Naive thymus-derived CD4-positive, alpha-beta T cell (primary cell): ENCODE results near the gene NTF3. TPM values are rescaled to one million over a fixed set of nuclear protein-coding genes. Genes with fewer than 3 reads are reported as not detected.

Source experiments
- ATAC-seq: fragments of 150-1000 bp; cut with Tn5 transposase; 2 replicates; pipeline ENCODE4 v1.10.0; 2021; ENCODE audit warnings: mild to moderate bottlenecking, moderate library complexity
- CTCF ChIA-PET: fragments of 350-600 bp; sonication (Branson Sonifier 250); formaldehyde crosslinking; loops from one replicate; lab custom pipeline; 2021; ENCODE audit warnings: antibody characterized with exemption; lab: Charles Lee
- POLR2A ChIA-PET: fragments of 350-600 bp; sonication (Branson Sonifier 250); formaldehyde crosslinking; loops from one replicate; lab custom pipeline; 2021; ENCODE audit warnings: antibody characterized with exemption, inconsistent platforms; lab: Charles Lee
- DNase-seq, 9 donors: peaks; one replicate each; pipeline versions ENCODE4 v3.0.0 to v3.0.0-alpha.2; 2020 to 2022; ENCODE audit warnings: mixed read lengths in 1 of 9
- H3K27ac ChIP-seq: one replicate; pipeline ENCODE4 v1.7.0; 2013; ENCODE audit warnings: mild to moderate bottlenecking, low read depth, low read length, moderate library complexity
- H3K27me3 ChIP-seq, 2 donors: one replicate each; pipeline ENCODE4 v1.7.0; 2013; ENCODE audit warnings: low read length in 2 of 2, mild to moderate bottlenecking in 2 of 2, moderate library complexity in 2 of 2; ENCODE audit not compliant: control insufficient read depth in 2 of 2, insufficient read depth in 2 of 2
- H3K36me3 ChIP-seq, 3 experiments: 1 replicate in 2 of 3; 2 replicates in 1 of 3; pipeline ENCODE4 v1.7.0; 2013; ENCODE audit warnings: low read length in 3 of 3, mild to moderate bottlenecking in 3 of 3, moderate library complexity in 1 of 3; ENCODE audit not compliant: insufficient read depth in 3 of 3, control insufficient read depth in 2 of 3
- H3K4me1 ChIP-seq, 2 donors: one replicate each; pipeline ENCODE4 v1.7.0; 2013; ENCODE audit warnings: low read length in 2 of 2, mild to moderate bottlenecking in 2 of 2, moderate library complexity in 1 of 2; ENCODE audit not compliant: control insufficient read depth in 2 of 2, insufficient read depth in 2 of 2
- H3K4me3 ChIP-seq: 2 replicates; pipeline ENCODE4 v1.7.0; 2013; ENCODE audit warnings: mild to moderate bottlenecking, low read length
- H3K9me3 ChIP-seq, 3 experiments: 1 replicate in 2 of 3; 2 replicates in 1 of 3; pipeline ENCODE4 v1.7.0; 2013; ENCODE audit warnings: low read length in 3 of 3; ENCODE audit not compliant: control insufficient read depth in 2 of 3
- H3K27ac Mint-ChIP-seq, 9 donors: one replicate each; pipeline ENCODE4 v1.8.0; 2020 to 2022; ENCODE audit warnings: mixed read lengths in 9 of 9, mild to moderate bottlenecking in 8 of 9, moderate library complexity in 5 of 9, inconsistent platforms in 2 of 9
- H3K27me3 Mint-ChIP-seq, 5 donors: one replicate each; pipeline ENCODE4 v1.8.0; 2021 to 2022; ENCODE audit warnings: mixed read lengths in 5 of 5, mild to moderate bottlenecking in 1 of 5
- H3K36me3 Mint-ChIP-seq, 5 donors: one replicate each; pipeline ENCODE4 v1.8.0; 2020 to 2022; ENCODE audit warnings: mixed read lengths in 5 of 5, mild to moderate bottlenecking in 3 of 5, inconsistent platforms in 1 of 5
- H3K4me1 Mint-ChIP-seq, 7 donors: one replicate each; pipeline ENCODE4 v1.8.0; 2020 to 2022; ENCODE audit warnings: mixed read lengths in 7 of 7, mild to moderate bottlenecking in 3 of 7, inconsistent platforms in 1 of 7
- H3K4me3 Mint-ChIP-seq, 10 donors: one replicate each; pipeline ENCODE4 v1.8.0; 2020 to 2022; ENCODE audit warnings: mild to moderate bottlenecking in 10 of 10, mixed read lengths in 10 of 10, moderate library complexity in 6 of 10, inconsistent platforms in 2 of 10
- H3K9me3 Mint-ChIP-seq, 11 donors: one replicate each; pipeline ENCODE4 v1.8.0; 2020 to 2022; ENCODE audit warnings: mixed read lengths in 11 of 11, mild to moderate bottlenecking in 4 of 11, inconsistent platforms in 1 of 11, moderate library complexity in 1 of 11
- intact Hi-C, 2 donors: fragments of 100-400 bp; cut with micrococcal nuclease; formaldehyde crosslinking; loops; one replicate each; pipeline ENCODE4 v1.15.1; 2023
- polyA plus RNA-seq, 2 donors: library from polyadenylated mRNA; unstranded; fragments of 300-500 nt; fragmentation: Illumina TruSeq; gene quantifications; one replicate each; pipeline ENCODE4 v1.2.3, GENCODE V29; 2021
- total RNA-seq, 6 experiments: library from RNA in 5 of 6; stranded (reverse) in 5 of 6; gene quantifications; 1 replicate in 5 of 6; 2 replicates in 1 of 6; pipeline ENCODE4 v1.2.3 and lab custom pipeline; 2021 to 2026

The NTF3 gene
- total and polyA plus RNA-seq, 7 experiments from 2014 or later, result not detected

DNA sequence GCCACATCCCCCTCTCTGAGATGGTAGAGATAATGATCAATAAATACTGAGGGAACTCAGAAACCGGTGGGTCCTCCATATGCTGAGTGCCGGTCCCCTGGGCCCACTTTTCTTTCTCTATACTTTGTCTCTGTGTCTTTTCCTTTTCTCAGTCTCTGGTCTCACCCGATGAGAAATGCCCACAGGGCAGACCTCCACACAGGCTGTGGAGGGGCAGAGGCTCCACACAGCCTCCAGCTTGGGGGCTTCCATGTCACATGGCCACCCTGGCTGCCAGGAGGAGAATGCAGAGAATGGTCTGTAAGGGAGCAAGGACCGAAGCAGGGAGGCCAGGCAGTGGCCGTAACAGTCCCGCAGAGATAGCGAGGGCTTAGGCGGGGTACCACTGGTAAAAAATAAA lies 105.9 kb downstream of the NTF3 start:
- intact Hi-C loops, result no loop called here

More for the DNA sequence above, 105.9 kb downstream of the NTF3 start:
- no peaks in the 10 kb centered on the region for H3K4me1 Mint-ChIP-seq
- H3K4me3 Mint-ChIP-seq, result no peak overlapping the region
- DNase-seq, result no peak
- no peak for ATAC-seq
- H3K36me3 Mint-ChIP-seq, result peaks cover 0 to 2% (median 0%) of the 10 kb centered on the region in 5 donors
- Histone ChIP-seq H3K36me3 (no peaks in the 10 kb centered on the region), H3K9me3 (peaks cover 0 to 4% (median 0%) of the 10 kb centered on the region in 3 experiments), H3K4me3 (no peak overlapping the region), H3K27ac (no peak overlapping the region), H3K27me3 (no peaks in the 10 kb centered on the region), H3K4me1 (no peaks in the 10 kb centered on the region)
- ChIA-PET CTCF (no interaction called here), POLR2A (no interaction called here)
- H3K27me3 Mint-ChIP-seq, result peaks cover 16 to 49% (median 24%) of the 10 kb centered on the region in 5 donors
- H3K27ac Mint-ChIP-seq, result no peak overlapping the region
- H3K9me3 Mint-ChIP-seq, result peaks cover 0 to 27% (median 10%) of the 10 kb centered on the region in 11 donors
